Activated CD8-positive, alpha-beta T cell treated with anti-CD3 and anti-CD28 coated beads for 36 hours (primary cell): ENCODE measurements around the gene ST6GALNAC3. TPM values are rescaled to one million over a fixed set of nuclear protein-coding genes. Genes with fewer than 3 reads are reported as not detected.

Experiments
- ATAC-seq: fragments of 200-7000 bp; cut with Tn5 transposase; one replicate; pipeline ENCODE4 v1.10.0; 2021; ENCODE audit warnings: mild to moderate bottlenecking, moderate library complexity
- CTCF ChIA-PET: fragments of 350-600 bp; sonication (Branson Sonifier 250); formaldehyde crosslinking; loops from one replicate; lab custom pipeline; 2021; ENCODE audit warnings: antibody characterized with exemption; lab: Charles Lee
- POLR2A ChIA-PET: fragments of 350-600 bp; sonication (Branson Sonifier 250); formaldehyde crosslinking; loops from one replicate; lab custom pipeline; 2021; ENCODE audit warnings: antibody characterized with exemption; lab: Charles Lee
- DNase-seq: peaks from one replicate; pipeline ENCODE4 v3.0.0-alpha.2; 2020
- H3K27ac Mint-ChIP-seq: one replicate; pipeline ENCODE4 v1.8.0; 2021; ENCODE audit warnings: mild to moderate bottlenecking, mixed read lengths
- H3K27me3 Mint-ChIP-seq: one replicate; pipeline ENCODE4 v1.8.0; 2021; ENCODE audit warnings: mixed read lengths
- H3K36me3 Mint-ChIP-seq: one replicate; pipeline ENCODE4 v1.8.0; 2021; ENCODE audit warnings: low read depth, mixed read lengths
- H3K4me1 Mint-ChIP-seq: one replicate; pipeline ENCODE4 v1.8.0; 2021; ENCODE audit warnings: low read depth, mixed read lengths
- H3K4me3 Mint-ChIP-seq: one replicate; pipeline ENCODE4 v1.8.0; 2021; ENCODE audit warnings: mild to moderate bottlenecking, moderate library complexity, mixed read lengths
- H3K9me3 Mint-ChIP-seq: one replicate; pipeline ENCODE4 v1.8.0; 2021; ENCODE audit warnings: mixed read lengths
- CTCF ChIP-seq: fragments of 200-600 bp; IDR thresholded peaks from one replicate; pipeline ENCODE4 v1.8.0; 2022; ENCODE audit warnings: antibody characterized with exemption, mild to moderate bottlenecking
- intact Hi-C: fragments of 100-400 bp; cut with micrococcal nuclease; formaldehyde crosslinking; loops from one replicate; pipeline ENCODE4 v1.10.0; 2022
- total RNA-seq, 2 experiments: library from RNA; stranded (reverse); gene quantifications; one replicate each; pipeline ENCODE4 v1.2.3, GENCODE V29; 2021

ST6GALNAC3 gene
- total RNA-seq, 2 experiments from 2014 or later: 2.7 to 2.9 TPM

- H3K9me3 Mint-ChIP-seq: no peaks in the 10 kb centered on the region
- ChIA-PET POLR2A (no interaction called here), CTCF (interaction anchor here (0.9 to 1.3 kb wide), 2 partner anchors 14 to 342 kb away, joined by 3 read pairs; no protein-coding TSS in a partner anchor)
- H3K27me3 Mint-ChIP-seq: no peaks in the 10 kb centered on the region
- no peaks in the 10 kb centered on the region for H3K36me3 Mint-ChIP-seq
- peaks cover 19% of the 10 kb centered on the region for H3K4me1 Mint-ChIP-seq
- TF ChIP-seq CTCF: no peak
- intact Hi-C loops: no loop called here
- no peak for DNase-seq
- no peak for ATAC-seq
- no peak overlapping the region for H3K4me3 Mint-ChIP-seq
- no peak overlapping the region for H3K27ac Mint-ChIP-seq
Measured at GRCh38 chr1:76496871-76497270, 422.3 kb downstream of the ST6GALNAC3 start.

- DNase-seq (no peak), ATAC-seq (no peak)
- peaks cover 7% of the 10 kb centered on the region for H3K4me1 Mint-ChIP-seq
- intact Hi-C loops: no loop called here
- CTCF ChIA-PET: no interaction called here
- H3K9me3 Mint-ChIP-seq: no peaks in the 10 kb centered on the region
- no peak overlapping the region for H3K27ac Mint-ChIP-seq
- TF ChIP-seq CTCF: no peak
- POLR2A ChIA-PET: no interaction called here
- H3K27me3 Mint-ChIP-seq: no peaks in the 10 kb centered on the region
- no peak overlapping the region for H3K4me3 Mint-ChIP-seq
- no peaks in the 10 kb centered on the region for H3K36me3 Mint-ChIP-seq
Measured at GRCh38 chr1:76500116-76500515, 425.6 kb downstream of the ST6GALNAC3 start.

- TF ChIP-seq CTCF: no peak
- ATAC-seq: no peak
- peaks cover 7% of the 10 kb centered on the region for H3K4me1 Mint-ChIP-seq
- intact Hi-C loops: no loop called here
- no peaks in the 10 kb centered on the region for H3K27me3 Mint-ChIP-seq
- CTCF ChIA-PET: no interaction called here
- no peaks in the 10 kb centered on the region for H3K36me3 Mint-ChIP-seq
- H3K4me3 Mint-ChIP-seq: no peak overlapping the region
- H3K27ac Mint-ChIP-seq: no peak overlapping the region
- no peak for DNase-seq
- H3K9me3 Mint-ChIP-seq: no peaks in the 10 kb centered on the region
- POLR2A ChIA-PET: no interaction called here
Measured at GRCh38 chr1:76501136-76501535, 426.6 kb downstream of the ST6GALNAC3 start.

- Mint-ChIP-seq H3K4me3 (no peak overlapping the region), H3K4me1 (peaks cover 7% of the 10 kb centered on the region), H3K27ac (no peak overlapping the region), H3K27me3 (no peaks in the 10 kb centered on the region), H3K36me3 (no peaks in the 10 kb centered on the region), H3K9me3 (no peaks in the 10 kb centered on the region)
- ATAC-seq: no peak
- CTCF ChIA-PET: no interaction called here
- intact Hi-C loops: no loop called here
- no peak for TF ChIP-seq CTCF
- POLR2A ChIA-PET: no interaction called here
- DNase-seq: no peak
Measured at GRCh38 chr1:76501586-76502219, 427.2 kb downstream of the ST6GALNAC3 start.

- H3K27ac Mint-ChIP-seq: no peak overlapping the region
Measured at GRCh38 chr1:76503100-76503499, 428.6 kb downstream of the ST6GALNAC3 start.

More at GRCh38 chr1:76503100-76503499, 428.6 kb downstream of the ST6GALNAC3 start:
- CTCF ChIA-PET: no interaction called here
- ATAC-seq: no peak
- Mint-ChIP-seq H3K27me3 (no peaks in the 10 kb centered on the region), H3K4me3 (no peak overlapping the region), H3K9me3 (no peaks in the 10 kb centered on the region), H3K36me3 (no peaks in the 10 kb centered on the region), H3K4me1 (peaks cover 7% of the 10 kb centered on the region)
- no peak for DNase-seq
- TF ChIP-seq CTCF: no peak
- intact Hi-C loops: no loop called here
- POLR2A ChIA-PET: no interaction called here
